Measurements from ENCODE around the gene HDAC9. TPM values are rescaled to one million over a fixed set of nuclear protein-coding genes. Genes with fewer than 3 reads are reported as not detected.

The HDAC9 gene
- total RNA-seq, 1 experiment from 2014 or later: 7.7 TPM

DNA sequence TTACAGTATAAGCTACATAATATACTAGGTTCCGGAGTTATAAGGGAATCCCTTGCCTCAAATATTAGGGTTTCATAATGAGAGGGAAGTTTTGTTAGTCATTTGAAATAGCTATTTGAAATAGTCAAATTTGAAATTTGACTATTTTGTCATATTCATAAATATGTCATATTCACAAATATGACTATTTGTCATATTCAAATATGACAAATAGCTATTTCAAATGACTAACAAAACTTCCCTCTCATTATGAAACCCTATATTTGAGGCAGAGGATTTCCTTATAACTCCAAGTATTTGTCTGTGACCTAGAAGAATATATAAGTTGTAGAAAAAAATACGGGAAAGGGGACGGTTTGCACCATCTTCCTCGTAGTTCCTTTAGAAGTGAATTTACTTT, 76.6 kb downstream of the HDAC9 start:
- Histone ChIP-seq H4K5ac (ENCODE audit: insufficient read length, low read depth, low read length) (no peak overlapping the region), H3K4me2 (ENCODE audit: insufficient read depth, insufficient read length, low read length) (no peak overlapping the region), H3K18ac (ENCODE audit: insufficient read length, low read depth, low read length) (no peak overlapping the region), H2BK5ac (ENCODE audit: insufficient read length, low read length) (no peak overlapping the region), H3T11ph (ENCODE audit: low read length) (no peak overlapping the region), H2BK12ac (ENCODE audit: insufficient read length, low read depth, low read length) (no peak overlapping the region), H3K9ac (ENCODE audit: extremely low read depth, insufficient read length, low read length) (no peak overlapping the region), H3K27me3 (ENCODE audit: insufficient read depth, low read length) (no peaks in the 10 kb centered on the region), H2BK15ac (ENCODE audit: low read depth, low read length) (no peak overlapping the region), H2AFZ (ENCODE audit: low read length) (no peak overlapping the region), H3K4me1 (ENCODE audit: insufficient read depth, low read length) (no peaks in the 10 kb centered on the region; the same call in 1 of the 2 replicates), H3K27ac (ENCODE audit: insufficient read length, low read depth, low read length) (no peak overlapping the region), H3K23me2 (ENCODE audit: insufficient read length, low read depth, low read length, poor library complexity, severe bottlenecking) (no peaks in the 10 kb centered on the region), H3K79me2 (ENCODE audit: insufficient read depth, low read length) (no peaks in the 10 kb centered on the region), H3K79me1 (ENCODE audit: insufficient read depth, low read depth, low read length, poor library complexity, severe bottlenecking) (no peaks in the 10 kb centered on the region), H3K14ac (ENCODE audit: insufficient read depth, low read length) (no peak overlapping the region), H4K20me1 (ENCODE audit: control insufficient read depth, insufficient read depth, insufficient read length) (no peaks in the 10 kb centered on the region), H4K8ac (replicated peaks; ENCODE audit: insufficient read length, low read depth, low read length) (no peak overlapping the region), H4K91ac (ENCODE audit: insufficient read length, low read depth, low read length) (no peak overlapping the region), H2BK120ac (ENCODE audit: low read depth, low read length, poor library complexity, severe bottlenecking) (no peak overlapping the region), H2AK5ac (ENCODE audit: insufficient read length, low read length) (no peak overlapping the region), H3K23ac (ENCODE audit: insufficient read length, low read depth, low read length) (no peak overlapping the region), H3K9me3 (ENCODE audit: control insufficient read depth, low read depth, low read length) (no peaks in the 10 kb centered on the region), H3K4ac (ENCODE audit: low read depth, low read length) (no peak overlapping the region), H2BK20ac (ENCODE audit: low read depth, low read length, poor library complexity, severe bottlenecking) (no peak overlapping the region), H3K56ac (ENCODE audit: insufficient read length, low read depth, low read length) (no peak overlapping the region)
- no peaks in the 10 kb centered on the region for H3K9me3 Mint-ChIP-seq
- 0 out of 4 replicates have a peak, but pooled peaks cover 0 to 3% of the 10 kb centered on the region in 2 experiments for H3K4me1 Mint-ChIP-seq
- H3K36me3 Mint-ChIP-seq (ENCODE audit: insufficient read depth in 1 of 3, low read depth in 3 of 3): no peaks in the 10 kb centered on the region
- TF ChIP-seq CTCF (conservative IDR thresholded peaks at IDR 0.05): no peak
- no CpG with 5 or more reads among the region's 4 CpGs for WGBS (ENCODE audit: extremely low coverage, insufficient read length, low lambda C conversion rate)
- no peak overlapping the region for H3K4me3 Mint-ChIP-seq
- no peaks in the 10 kb centered on the region for H3K27me3 Mint-ChIP-seq (ENCODE audit: low read depth)
- H3K27ac Mint-ChIP-seq: no peak overlapping the region
- DNase-seq: no peak

Data from H9 (cell line).